ENCODE results near the gene NAV2.
"Not testable (repeated sequence)": the region's sequence is repeated elsewhere in the genome, so short reads cannot be mapped to it uniquely, and the experiment has no call there.

The NAV2 gene

DNA sequence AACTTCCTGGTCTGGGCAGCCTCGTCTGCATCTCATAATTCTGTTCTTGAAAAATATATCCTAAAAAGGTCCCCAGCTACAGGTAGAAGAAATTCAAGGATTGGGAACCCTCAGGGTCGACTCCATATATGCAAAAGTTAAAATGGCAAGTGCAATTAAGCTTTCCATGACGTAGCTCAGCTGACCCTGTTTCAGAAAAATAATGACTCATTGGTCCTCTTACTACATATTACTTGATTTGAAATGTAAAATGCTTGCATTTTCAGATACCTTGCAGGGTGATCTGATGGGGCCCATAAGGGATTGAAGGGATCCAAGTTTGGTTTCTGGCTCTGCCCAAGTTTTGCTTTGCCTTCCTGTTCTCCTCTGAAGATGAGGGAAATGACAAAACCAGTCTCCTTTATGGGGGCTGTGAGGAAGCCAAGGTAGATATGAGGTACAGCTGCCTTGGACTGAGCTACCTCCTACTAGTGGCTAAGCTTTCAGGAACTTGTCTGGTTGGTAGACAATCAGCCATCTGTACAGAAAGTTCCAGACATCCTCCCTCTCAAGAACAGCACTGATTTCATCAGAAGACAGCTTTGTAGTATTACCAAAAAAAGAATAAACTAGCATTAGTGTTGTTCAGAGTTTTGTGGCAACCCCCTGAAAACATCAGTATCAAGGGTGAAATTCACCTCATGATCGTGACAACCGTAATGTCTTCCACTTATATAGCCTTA is 270.3 kb downstream of the NAV2 start:
- no peak for DNase-seq

DNA sequence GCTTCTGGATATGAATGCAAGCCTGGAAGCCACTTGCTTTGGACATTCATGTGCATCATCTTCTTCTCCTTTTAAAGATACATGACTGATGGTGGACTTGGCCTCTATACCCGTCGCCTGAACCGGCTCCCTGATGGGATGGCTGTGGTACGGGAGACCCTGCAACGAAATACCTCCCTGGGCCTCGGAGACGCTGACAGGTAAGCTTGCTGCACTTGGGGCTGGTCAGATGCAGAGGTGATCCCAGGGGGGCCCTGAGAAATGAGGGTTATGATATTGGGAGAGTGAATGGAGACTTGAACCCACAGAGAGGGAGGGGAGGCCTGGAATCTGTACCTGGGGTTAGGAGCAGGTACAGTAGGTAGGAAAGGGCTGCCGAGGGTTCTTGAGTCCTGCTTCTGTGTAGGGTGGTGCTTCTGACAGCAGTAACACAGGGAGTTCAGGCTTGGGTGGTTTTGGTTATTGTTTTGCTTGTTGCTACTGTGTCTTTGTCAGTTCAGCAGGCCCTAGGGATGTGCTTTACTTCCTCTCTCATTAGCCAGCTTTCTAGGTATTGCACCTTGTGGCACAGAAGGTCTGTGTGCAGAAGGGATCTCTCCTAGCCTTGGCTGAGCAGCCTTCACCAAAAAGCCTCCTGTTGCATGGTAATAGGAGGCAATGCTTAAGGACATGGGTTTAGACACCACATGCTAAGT is 271.6 kb downstream of the NAV2 start:
- no peak for DNase-seq

DNA sequence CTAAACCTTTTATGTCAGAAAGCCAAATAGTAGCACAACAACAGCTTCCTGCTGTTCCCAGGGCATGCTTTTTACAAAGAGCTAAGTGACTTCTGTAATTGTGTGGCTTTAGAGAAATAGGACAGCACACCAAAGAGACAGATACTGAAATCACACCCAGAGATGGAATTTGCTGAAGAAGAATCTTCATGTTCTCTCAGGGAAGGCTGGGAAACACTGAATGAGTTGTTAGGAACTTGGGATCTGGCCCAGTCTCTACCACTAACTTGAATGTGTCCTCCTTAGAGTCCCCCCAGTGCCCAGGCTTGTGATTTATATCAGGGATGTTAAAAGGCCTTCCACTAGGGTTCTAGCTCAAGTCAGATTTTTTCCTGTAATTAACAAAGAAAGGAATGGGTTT is 272.5 kb downstream of the NAV2 start:
- no peak for DNase-seq

DNA sequence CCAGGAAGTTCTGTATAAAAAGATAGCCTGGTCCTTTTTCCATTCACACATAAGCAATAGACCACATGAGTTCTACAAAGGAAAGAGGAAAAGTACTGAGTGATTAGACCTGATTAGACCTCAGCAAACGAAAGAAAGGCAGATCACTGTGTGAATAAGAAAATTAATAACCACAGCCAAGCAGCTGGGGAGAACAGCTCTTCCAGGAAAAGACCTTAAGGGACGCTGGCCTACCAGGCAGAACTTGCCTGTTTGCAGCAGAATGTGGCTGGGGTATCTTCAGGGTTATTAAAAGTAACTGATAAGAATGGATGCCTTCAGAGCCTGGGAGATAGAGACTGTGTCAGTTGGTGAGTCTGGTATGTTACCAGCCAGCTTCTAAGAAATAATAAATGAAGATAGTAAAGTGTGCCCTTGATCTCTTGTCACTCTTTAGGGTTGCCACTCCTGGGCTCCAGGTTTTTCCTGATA is 274.7 kb downstream of the NAV2 start:
- DNase-seq = no peak

DNA sequence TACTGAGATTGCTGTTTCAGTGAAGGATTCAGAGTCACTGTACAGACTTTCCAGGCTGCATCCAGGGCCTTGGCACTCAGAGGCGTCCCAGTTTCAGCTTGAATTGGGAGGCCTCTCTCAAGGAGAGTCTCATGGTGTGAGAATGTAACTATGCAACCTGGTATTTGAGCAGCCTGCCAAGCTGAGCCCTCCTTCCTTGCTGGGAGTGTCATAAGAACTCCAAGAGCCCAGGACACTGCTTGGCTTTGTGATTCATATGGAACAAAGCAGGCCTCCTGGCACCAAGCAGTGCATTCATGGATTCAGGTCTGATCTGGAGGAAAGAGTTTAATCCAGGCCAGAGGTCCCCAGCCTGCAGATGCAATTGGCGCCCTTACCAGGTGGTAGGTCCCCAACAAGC is 276.0 kb downstream of the NAV2 start:
- DNase-seq = no peak

DNA sequence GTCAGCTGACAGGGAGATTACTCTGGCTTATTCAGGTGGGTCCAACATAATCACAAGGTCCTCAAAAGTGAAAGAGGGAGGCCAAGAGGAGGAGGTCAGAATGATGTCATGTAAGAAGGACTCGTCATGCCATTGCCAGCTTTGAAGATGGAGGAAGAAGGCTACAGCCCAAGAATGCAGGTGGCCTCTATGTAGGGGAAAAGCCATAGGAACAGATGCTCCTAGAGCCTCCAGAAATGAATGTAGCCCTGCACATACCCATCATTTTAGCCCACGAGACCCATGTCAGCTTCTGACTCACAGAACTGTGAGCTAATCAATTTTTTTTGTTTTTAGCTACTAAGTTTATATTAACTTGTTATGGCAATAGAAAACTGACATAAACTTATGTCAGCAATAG is 276.6 kb downstream of the NAV2 start:
- no peak for DNase-seq

DNA sequence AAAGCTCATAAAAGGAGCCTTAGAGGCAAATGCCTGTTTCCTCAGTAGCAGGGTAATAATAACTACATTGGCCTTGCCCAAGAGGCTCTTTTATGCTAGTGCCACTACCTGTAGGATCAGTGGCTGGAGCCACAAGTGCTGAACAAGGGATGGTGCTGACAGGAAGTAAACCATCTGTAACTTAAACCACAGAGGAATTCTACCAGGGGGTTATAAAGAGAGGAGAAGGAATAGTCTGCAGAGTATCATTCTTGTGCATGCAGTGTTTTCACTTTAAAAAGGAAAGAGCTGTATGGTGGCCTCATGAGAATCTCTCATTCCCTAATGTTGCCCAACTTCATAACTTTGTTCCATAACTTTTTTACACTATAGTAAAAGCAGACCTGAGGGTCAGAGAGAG is 279.5 kb downstream of the NAV2 start:
- DNase-seq = no peak

DNA sequence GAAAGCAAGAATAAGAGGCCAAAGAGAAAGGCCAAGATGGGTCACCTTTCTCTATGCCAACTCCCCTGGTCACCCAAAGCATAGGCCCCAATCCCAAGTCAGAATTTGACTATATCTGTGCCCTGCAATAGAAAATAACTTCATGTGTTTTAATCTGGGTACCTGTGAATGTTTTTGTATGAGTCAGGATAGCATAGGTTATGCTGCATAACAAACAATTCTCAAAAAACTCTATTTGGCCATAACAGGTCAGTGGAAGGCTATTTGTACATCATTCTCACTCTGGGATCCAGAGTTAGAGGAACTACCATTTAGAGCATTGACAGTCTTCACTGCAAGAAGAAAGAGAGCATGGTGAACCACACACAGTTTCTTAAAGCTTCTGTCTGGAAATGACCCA is 280.4 kb downstream of the NAV2 start:
- no peak for DNase-seq

DNA sequence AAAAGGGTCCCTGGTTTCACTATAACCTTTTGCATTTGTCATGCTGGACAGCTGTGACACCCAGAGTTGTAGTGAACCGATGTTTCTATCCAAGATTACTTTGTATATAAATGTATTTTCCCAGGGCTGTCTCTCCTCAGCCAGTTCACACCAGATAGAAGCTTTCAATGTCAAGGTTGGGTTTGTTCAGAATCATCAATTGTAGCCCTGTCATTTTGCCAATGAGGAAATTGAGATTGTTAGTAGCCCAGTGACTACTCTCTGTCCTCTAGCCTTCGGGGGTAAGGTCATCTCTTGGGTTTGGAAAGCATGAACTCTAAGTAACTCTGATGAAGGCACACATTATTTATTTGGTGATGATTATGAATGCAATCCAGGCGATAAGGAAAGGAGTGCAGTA is 282.0 kb downstream of the NAV2 start:
- DNase-seq = no peak

DNA sequence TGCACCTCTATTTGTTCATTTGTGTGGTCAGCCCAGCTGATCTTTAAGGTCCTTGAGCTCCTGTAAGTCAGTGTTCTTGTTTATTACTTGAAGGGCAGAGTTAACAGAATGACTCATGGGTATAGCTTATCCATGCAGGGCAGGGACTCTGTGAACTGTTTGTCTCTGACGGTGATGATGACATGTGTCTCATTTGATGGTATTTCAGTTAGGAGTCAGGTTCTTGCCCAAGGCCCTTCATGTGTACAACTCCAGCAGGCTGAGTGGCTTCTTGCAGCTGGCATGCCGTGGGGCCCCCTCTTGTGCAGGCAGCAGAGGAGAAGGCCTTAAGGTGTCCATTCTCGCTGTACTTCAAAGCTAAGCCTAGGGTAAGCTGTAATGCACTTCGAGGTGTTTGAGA is 282.5 kb downstream of the NAV2 start:
- no peak for DNase-seq

DNA sequence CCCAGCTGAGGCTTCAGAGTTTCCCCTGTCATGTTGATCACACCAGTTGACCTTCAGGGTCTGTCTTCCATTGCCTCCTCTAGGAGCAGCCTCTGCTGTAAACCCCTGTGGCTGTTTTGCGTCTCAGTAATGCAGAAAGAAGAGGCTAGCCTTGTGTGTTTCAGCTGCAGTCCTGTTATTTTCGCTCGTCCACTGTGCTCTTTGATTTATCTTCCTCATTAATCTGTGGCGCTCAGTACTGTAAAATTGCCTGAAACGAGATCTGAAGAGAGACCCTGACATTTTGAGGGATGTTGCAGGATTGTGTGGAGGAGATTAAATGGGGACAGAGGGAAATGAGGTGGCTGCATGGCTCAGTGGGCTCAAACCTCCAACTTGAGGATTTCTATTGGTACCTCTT is 283.9 kb downstream of the NAV2 start:
- no peak for DNase-seq

DNA sequence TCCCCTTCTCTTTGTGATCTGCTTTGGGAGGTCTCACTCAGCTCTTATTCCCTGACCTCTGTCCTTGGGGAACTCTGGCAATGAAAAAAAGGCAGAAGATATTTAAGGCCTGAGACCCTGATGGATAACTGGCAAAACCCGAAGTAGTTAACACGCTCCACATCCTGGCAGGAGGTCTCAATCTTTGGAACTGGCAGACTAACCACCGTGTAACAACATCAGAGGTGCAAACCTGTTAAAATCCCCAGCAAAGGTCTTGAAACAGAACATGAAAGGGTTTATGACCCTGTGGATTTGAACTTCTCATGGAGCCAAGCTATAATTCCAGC is 287.3 kb downstream of the NAV2 start:
- no peak for DNase-seq

DNA sequence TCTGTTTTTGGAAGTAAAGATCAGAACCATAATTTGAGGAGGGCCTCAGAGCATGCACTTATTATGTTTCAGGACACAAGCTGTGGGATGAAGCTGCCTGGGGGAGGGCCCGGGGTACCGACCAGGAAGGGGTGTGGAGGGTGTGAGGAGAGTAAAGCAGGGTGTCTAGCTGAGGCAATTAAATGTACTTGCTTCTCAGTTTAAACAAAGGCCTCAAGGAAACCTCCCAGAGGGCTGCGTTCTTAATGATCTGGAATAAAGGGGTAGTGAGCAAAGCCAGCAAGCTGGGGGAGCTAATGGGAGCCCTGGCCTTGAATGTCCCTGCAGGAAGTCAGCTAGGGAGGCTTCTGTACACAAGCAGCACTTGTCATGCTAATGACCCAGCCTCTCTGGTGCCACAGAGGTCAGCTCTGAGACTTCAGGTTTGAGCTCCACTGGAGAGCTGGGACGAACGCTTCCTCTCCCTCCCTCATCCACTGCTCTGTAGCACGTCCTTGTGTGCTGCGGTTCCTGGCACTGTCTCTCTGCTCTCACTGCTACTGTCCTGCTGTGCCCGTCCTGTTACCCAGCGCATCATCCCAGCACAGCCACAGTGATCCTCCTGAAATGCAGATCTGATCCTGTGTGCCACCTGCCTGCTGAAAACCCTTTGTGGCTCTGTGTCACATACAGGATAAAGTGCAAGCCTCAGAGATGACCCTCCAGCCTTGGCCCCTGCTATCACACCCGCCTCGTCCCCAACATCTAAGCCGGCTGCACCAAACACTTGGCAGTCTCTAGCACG is 287.9 kb downstream of the NAV2 start:
- DNase-seq = no peak

DNA sequence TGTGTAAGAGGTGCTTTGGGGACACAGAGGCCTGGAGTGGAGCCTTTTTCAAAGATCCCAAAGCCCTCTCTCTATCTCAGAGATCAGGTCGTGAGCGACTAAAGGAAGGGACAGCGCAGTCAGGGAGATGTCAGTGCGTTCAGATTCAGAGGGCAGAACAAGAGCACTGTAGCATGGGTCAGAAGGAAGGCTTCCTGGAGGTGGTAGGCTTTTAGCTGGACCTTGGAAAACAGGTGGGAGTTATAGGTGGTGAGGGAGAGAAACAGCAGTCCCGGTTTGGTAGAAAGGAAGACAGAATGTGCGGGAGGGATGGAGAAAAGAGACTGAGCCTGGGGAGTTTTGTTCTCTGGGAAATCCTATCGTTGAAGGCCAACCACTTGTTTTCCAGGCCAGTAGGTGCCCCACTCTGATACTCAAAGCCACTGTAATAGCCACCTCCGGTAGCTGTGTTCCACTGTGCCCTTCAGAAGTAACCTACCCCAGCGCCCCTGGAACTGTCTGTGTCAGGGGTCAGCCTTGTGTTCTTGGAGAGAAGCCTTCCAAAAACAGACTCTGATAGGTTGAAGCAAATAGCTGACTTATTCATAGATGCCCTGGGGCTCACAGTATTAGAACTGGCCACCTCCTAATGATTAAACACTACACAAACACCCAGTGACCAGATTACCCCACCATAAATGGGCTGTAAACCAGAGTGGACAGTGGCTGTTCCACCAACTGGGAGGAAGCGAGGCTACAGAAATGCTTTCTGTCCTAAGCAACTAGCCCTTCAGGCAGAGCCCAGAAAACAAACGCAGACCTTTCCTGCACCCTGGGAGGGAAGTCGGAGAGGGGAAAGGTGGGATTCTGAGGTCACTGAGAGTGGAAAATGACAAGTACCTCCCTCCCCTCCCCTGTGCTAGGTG is 289.9 kb downstream of the NAV2 start:
- no peak for DNase-seq

DNA sequence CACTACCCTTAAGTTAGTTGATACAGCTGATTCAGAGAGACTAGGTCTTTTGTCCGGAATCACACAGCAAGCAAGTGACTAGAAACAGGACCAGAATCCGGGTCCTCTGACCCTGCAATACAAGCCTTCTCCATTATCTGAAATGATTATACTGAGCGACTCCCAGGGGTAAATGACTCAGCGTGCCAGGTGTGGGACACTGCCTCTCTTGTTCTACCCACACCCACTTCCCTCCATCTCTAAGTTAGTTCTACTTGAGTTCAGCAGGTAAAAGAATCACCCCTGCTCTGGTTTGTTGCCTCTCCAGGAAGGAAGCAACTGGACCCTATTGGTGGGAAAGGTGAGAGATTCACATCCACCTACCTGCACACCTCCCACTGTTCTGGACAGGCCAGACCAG is 290.7 kb downstream of the NAV2 start:
- no peak for DNase-seq

DNA sequence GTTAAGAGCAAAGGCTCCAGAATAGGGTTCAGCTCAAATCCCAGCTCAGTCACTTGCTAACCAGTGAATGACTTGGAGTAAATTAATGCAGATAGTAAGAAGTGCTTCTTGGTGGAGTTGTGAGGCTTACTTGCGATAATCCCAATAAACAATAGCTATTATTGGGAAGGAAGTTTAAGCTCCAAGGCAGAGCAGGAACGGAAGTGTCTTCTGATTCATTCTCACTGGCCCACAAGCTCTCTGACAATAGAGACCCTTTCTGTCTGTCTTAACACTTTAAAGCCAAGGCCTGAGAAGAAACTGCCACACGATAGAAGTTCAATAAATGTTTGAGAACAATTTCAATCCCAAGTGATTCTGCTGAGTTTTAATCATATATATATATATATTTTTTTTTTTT is 292.2 kb downstream of the NAV2 start:
- no peak for DNase-seq

DNA sequence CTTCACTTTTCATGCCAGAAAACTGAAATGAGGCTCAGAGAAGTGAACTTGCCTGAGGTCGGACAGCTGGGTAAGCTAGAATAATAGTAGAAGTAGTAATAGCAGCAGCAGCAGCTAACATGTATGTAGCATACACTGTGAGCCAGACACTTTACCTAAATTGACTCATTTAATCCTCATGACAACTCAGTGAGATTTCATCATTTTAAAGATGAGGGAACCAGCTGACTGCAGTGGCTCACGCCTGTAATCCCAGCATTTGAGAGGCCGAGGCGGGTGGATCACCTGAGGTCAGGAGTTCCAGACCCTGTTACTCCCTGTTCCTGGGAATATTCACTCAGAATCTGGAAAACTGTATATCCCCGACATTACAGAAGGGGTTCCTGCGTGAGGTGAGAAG is 293.1 kb downstream of the NAV2 start:
- no peak for DNase-seq

DNA sequence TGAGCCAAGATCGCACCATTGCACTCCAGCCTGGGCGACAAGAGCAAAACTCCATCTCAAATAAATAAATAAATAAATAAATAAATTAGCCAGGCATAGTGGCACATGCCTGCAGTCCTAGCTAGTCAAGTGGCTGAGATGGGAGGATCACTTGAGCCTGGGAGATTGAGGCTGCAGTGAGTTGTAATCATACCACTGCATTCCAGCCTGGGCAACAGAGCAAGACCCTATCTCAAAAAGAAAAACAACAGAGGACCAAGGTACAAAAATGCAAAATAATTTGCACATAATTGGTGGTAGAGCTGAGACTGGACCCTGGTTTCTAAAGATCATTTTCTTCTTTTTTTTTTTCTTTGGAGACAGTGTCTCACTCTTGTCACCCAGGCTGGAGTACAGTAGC is 294.0 kb downstream of the NAV2 start:
- not testable (repeated sequence) for DNase-seq

DNA sequence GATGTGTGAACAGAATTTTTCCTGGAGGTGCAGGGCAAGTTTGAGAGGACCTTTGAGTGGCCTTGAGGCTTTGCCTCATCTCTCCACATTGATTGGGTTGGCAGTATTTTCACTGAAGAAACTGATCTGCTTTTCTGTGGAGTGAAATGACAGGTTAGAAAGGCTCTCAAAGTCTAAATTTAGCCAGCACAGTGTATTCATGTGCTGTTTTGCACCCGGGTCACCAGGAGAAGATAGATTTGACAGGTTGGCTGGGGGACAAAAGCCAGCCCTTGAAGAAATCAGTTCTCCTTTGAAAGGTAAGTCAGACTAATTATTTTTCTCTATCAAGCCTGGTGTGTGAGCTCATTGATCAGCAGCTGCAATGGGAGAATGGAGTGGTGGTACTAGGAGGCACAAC is 294.7 kb downstream of the NAV2 start:
- DNase-seq = no peak

DNA sequence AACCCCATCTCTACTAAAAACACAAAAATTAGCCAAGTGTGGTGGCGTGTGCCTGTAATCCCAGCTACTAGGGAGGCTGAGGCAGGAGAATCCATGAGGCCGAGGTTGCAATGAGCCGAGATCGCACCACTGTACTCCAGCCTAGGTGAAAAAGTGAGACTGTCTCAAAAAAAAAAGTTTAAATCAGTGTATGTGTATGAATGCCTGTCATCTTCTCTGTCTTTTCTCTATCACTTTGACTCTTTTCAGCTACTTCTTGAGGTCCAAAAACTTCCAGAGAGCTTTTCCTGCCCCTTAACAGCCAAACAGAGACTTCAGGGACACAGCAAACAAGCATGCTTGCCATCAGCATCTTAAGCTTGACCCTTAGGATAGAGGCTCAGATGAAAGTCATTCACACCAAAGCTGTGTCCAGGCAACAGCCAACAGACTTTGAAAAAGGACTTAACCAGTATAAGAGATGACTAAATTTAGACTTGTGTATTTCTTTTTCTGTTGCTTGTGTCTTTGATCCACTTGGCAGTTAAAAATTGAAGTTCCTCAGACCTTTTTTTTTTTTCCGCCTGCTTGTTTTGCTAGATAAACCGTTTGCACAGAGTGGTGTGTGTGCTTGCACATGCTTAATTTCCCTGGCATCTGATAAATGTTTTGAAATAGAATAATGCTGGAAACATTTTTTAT is 295.7 kb downstream of the NAV2 start:
- DNase-seq = no peak

DNA sequence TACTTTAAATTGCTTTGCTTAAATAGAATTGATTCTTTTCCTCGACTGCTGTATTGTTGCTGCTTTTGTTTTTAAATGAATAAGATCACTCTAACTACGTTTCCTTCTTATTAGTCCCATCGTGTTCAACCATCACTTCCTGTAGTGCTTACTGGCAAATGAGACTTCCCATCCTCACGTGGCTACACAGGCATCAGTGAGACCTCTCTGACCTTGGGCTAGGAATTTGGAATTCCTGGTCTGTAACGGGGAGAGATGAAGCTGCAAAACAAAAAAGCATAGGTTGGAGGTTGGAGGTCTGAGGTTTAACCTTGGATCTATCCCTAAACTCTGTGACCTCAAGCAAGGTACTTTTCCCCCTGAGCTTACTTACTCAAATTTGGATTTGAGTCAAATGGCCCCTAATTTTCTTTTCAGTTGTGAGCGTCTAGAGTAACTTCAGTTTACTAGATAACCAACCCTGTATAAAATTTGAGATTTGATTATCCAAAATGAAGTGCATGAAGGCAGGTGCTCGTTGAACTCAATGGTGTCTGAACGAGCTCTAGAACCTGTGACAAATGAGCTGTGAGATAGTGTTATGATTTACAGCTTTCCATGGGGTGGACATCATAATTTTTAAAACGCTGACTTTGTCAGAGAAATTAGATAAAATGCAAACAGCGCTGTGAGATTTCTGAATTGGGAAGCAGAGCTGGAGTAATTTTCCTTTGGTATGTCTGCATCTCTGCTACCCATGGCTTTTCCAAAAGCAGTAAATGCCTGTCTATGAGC is 296.4 kb downstream of the NAV2 start:
- DNase-seq = no peak
